CD4-positive, alpha-beta T cell treated with Interleukin-2 at 100 ng/mL for 4 hours (primary cell): Measurements from ENCODE around the gene EDNRA.

Experiments used
- DNase-seq: peaks from one replicate; pipeline ENCODE4 v3.0.0-alpha.2; 2020; ENCODE audit warnings: low spot score

Gene EDNRA

GRCh38 chr4:147589586-147589985, 108.7 kb downstream of the EDNRA start:
- no peak for DNase-seq

DNA sequence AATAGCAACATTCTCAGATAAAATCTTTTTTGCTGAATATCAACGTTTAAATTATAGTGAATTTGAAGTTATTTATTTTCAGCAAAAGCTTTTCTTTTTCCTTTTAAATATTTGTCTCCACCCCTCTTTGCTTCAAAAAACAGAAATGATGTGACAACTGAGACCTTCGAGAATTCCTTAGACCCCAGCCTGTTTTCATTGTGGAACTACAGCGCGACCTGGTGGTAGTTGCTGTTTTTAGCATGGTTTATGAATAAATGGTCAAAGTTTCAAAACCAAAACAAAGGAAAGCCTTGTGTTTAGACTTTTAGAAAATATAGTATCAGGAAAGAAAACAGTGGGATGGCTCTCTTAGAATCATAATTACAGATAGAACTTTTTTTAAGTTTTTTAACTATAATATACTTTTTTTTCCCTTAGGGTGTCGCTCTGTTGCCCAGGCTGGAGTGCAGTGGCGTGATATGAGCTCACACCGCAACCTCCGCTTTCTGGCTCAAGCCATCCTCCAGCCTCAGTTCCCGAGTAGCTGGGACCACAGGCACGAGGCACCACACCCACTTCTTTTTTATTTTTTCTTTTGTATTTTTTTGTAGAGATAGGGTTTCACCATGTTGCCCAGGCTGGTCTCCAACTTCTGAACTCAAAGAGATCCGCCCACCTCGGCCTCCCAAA, 109.5 kb downstream of the EDNRA start:
- peak; percentile 32 for DNase-seq

GRCh38 chr4:147591106-147591505, 110.2 kb downstream of the EDNRA start:
- no peak for DNase-seq

DNA sequence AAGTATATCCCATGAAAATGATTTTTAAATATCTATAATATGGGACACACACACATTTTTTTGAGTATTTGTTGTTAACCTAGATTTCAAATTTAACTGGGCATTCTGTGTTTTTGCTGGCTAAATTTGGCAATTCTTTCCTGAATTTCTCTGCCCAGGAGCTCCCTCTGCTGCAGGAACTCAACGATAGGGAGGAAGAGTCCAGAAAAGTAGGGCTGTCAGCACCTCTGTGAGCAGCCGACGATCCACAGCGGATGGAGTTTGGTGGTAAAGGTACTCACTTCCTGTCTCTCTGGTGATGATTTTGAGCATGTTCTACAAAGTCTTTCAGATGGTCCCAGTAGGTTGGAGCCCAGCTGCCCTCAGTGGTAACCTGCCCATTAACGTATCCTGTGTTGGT, 113.2 kb downstream of the EDNRA start:
- no peak for DNase-seq
